Stimulated activated CD4-positive, alpha-beta T cell treated with anti-CD3 and anti-CD28 coated beads, Interleukin-1b, Interleukin-23, amount 100 ng/mL, for 24 hours (primary cell): ENCODE results near the gene DSC3.
"Not testable (repeated sequence)": the region's sequence is repeated elsewhere in the genome, so short reads cannot be mapped to it uniquely, and the experiment has no call there.

ENCODE experiments used
- DNase-seq, 4 experiments: peaks; one replicate each; pipeline ENCODE4 v3.0.0-alpha.2; 2020; ENCODE audit warnings: low read depth in 4 of 4, low spot score in 1 of 4

The DSC3 gene

GRCh38 chr18:30978091-30978490, 64.5 kb downstream of the DSC3 start:
- DNase-seq, result not testable (repeated sequence)

GRCh38 chr18:30971338-30971956, 71.1 kb downstream of the DSC3 start:
- no peak for DNase-seq

DNA sequence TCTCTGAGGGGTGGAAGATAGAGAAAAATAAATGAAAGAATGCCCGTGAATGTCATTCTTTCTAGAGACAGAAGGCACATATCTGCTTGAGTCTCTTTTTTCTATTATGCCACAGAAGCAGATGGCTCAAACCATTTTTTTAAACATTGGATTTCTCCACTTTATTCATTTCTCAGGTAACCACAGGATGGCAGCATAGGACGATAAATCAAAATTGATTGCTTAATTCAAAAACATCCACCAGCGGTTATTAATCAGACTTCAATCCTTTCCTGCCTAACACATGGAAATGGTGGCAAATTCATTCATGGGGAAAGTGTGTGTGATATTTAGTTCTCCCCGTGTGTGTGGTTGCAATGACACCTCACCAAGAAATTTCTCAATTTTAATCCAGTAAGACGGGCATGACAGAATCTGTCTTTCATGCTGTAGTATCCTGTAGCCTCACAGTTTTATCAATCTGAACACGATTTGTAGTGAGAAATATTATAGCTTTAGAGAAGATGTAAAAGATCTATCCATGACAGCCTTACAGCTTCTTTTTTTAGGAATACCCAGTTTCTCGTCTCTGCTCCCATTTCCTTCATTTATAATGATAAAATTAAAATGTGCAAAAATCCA, 72.2 kb downstream of the DSC3 start:
- DNase-seq, result no peak

- no peak for DNase-seq
Measured at GRCh38 chr18:30969670-30970170, 72.8 kb downstream of the DSC3 start.

- DNase-seq, result no peak
Measured at GRCh38 chr18:30967701-30968100, 74.8 kb downstream of the DSC3 start.

GRCh38 chr18:30965237-30965636, 77.3 kb downstream of the DSC3 start:
- no peak for DNase-seq

DNA sequence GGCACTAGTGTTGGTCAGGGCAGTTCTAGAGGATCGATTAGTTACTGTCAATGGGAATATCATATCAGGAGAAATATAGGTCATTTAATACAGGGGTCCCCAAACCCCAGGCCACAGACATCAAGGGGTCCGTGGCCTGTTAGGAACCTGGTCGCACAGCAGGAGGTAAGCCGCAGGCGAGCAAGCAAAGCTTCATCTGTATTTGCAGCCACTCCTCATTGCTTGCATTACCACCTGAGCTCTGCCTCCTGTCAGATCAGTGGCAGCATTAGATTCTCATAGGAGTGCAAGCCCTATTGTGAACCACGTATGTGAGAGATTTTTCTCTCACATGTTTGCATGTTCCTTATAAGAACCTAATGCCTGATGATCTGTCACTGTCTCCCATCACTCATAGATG, 81.9 kb downstream of the DSC3 start:
- no peak for DNase-seq

- DNase-seq, result no peak
Measured at GRCh38 chr18:30957066-30957465, 85.5 kb downstream of the DSC3 start.

DNA sequence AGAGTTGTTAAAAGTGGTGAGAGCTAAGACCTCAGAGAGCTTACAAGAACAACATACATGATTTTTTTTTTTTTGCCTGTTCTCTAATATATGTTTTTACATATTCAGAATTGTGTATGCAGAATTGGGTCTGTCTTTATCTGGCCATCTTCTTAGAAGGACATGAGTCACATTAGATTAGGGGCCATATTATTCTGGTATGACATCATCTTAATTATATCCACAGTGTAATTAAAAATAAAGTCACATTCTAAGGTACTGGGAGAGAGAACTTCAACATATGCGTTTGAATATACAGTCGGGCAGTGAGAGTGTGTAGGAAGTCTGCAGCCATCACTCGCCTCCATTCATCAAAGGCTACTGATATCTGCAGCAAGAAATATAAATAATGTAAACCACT, 88.3 kb downstream of the DSC3 start:
- no peak for DNase-seq

DNA sequence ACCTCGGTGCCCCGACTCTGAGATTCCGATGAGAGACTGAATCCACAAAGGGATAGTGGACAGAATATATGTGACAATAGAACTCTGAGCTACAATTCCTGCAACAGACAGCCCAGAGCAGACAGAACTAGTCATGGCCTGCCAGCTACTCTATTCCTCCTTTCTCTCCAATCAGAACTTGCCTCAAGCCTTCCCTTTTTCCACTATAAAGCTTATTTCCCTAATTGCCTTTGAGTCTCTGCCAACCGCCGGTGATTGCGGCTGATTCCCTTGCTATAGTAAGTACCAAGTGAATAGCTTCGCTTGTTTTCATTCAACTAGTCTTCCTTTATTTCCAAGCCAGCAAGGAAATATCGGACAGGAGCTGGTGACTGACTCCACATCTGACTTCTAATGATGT, 96.8 kb downstream of the DSC3 start:
- no peak for DNase-seq

GRCh38 chr18:30944773-30945417, 97.6 kb downstream of the DSC3 start:
- DNase-seq, result no peak

DNA sequence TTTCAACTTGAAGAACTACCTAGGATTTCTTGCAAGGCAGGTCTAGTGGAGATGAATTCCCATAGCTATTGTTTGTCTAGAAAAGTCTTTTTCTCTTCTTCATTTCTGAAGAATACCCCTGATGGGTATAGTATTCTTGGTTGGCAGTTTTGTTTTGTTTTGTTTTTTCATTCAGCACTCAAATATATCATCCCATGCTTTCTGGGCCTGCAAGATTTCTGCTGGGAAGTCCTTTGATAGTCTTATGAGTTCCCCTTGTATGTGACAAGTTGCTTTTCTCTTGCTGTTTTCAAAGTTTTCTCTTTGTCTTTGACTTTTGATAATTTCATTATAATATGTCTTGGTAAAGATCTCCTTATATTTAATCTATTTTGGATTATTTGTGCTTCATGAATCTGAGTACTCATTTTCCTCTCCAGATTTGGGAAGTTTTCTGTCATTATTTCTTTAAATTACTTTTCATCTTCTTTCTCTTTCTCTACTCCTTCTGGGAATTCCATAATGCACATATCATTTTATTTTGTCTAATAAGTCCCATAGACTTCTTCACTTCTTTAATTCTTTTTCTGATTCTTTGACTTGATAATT, 101.5 kb downstream of the DSC3 start:
- DNase-seq, result no peak
